Stimulated activated CD8-positive, alpha-beta memory T cell treated with anti-CD3 and anti-CD28 coated beads, Interleukin-4, amount 100 ng/mL, for 4 hours (primary cell): ENCODE results near the gene EPB41L4A.
"Not testable (repeated sequence)": the region's sequence is repeated elsewhere in the genome, so short reads cannot be mapped to it uniquely, and the experiment has no call there.

Source experiments
- DNase-seq, 2 donors: peaks; one replicate each; pipeline ENCODE4 v3.0.0-alpha.2; 2020; ENCODE audit warnings: low read depth in 2 of 2, low spot score in 1 of 2

EPB41L4A gene

GRCh38 chr5:112263469-112263868, 155.6 kb downstream of the EPB41L4A start:
- DNase-seq, result no peak

- DNase-seq, result no peak
Observed at GRCh38 chr5:112258571-112258970, 160.5 kb downstream of the EPB41L4A start.

DNA sequence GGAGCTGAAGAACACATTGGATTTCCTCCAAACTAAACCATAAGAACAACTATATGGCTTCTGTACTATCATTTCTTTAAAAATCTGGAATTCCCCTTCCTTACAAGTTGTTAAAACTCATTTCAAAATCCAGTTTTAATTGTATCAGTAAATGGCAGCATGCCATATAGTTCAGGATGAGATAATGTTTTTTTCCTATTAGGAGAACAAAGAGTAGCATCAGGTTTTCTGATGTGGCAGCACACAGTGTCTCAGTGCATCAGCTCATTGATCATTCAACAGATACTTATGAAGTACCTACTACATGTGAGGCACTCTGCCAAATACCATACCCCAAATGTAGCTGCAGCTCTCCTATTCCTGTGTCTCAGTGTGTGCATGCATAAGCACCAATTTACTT, 161.1 kb downstream of the EPB41L4A start:
- DNase-seq, result no peak

DNA sequence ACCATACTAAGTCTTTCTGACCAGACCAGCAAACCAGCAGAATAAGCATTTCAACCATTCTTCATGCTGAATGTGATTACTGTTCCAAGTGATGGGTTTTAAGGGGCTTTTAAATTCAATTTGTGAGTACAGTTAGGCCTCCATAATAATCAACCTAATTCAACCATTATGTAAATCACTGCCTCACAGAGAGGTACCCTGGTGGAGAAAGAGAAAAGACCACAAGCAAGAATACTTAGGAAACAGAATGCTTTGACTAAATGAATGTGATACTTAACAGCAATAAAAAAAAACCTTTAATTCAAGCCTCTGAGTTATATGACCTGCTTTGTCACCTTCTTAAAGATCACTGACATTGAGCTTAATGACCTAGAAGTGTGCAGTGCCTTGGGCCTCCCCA, 162.1 kb downstream of the EPB41L4A start:
- DNase-seq, result no peak

DNA sequence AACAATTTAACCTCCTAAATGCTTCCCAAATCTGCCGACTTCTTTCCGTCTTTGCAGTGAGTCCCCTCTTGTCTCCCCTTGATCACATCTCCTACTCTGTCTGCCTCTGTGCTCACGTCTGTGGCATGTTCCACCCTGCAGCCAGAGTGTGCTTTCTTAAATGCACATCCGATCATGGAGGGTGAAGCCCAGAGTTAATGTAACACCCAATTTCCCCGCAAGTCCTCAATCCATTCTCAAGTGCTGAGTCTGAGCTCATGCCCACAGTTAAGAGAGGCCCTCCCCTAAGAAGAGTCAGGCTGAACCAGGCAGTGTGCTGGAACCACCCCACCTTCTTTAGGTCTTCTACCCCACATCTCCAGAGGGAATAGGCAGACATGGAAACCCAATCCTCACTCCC, 164.8 kb downstream of the EPB41L4A start:
- DNase-seq, result no peak

- DNase-seq, result no peak
Observed at GRCh38 chr5:112253478-112254250, 165.4 kb downstream of the EPB41L4A start.

DNA sequence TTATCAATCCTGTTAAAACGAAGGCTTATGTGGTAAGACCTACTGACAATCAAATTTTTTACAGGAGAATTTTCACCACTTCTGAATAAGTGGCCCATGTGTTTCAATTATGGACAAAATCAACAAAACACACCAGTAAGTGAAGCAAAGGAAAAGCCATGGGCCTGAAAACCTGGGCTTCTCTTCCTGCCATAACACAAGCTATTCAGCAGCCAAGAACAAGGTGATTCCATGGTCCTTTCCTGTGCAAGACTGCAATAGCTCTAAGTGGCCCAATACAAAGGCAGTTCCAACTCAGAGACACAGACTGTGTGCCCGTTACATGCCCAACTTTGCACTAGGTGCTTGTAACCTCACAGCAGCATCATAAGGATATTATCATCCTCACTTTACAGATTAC, 168.5 kb downstream of the EPB41L4A start:
- DNase-seq, result no peak

- no peak for DNase-seq
Observed at GRCh38 chr5:112248623-112249022, 170.5 kb downstream of the EPB41L4A start.

- no peak for DNase-seq
Observed at GRCh38 chr5:112247960-112248359, 171.1 kb downstream of the EPB41L4A start.

GRCh38 chr5:112245656-112246055, 173.4 kb downstream of the EPB41L4A start:
- DNase-seq, result no peak

- no peak for DNase-seq
Observed at GRCh38 chr5:112239996-112240395, 179.1 kb downstream of the EPB41L4A start.

- no peak for DNase-seq
Observed at GRCh38 chr5:112238473-112238872, 180.6 kb downstream of the EPB41L4A start.

DNA sequence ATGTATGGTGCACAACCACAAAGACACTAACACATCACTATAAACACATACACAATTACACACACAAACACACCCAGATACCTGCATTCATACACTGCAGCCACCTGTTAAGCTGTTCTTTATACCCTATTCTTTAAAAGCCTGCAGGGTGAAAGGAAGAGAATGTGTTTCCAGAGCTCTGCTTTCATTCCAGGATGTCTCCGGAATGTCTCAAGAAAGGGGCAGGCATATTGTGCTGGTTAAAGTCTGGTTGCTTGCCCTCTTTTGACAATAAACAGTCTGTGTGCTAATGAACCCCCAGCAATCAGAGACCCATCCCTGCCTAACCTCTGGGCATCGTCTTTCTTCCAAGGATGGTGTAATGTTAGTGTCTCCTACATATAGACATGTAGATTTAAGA, 181.6 kb downstream of the EPB41L4A start:
- no peak for DNase-seq

- no peak for DNase-seq
Observed at GRCh38 chr5:112234000-112234399, 185.1 kb downstream of the EPB41L4A start.

GRCh38 chr5:112232667-112233066, 186.4 kb downstream of the EPB41L4A start:
- DNase-seq, result no peak

GRCh38 chr5:112230606-112231005, 188.5 kb downstream of the EPB41L4A start:
- DNase-seq, result no peak

DNA sequence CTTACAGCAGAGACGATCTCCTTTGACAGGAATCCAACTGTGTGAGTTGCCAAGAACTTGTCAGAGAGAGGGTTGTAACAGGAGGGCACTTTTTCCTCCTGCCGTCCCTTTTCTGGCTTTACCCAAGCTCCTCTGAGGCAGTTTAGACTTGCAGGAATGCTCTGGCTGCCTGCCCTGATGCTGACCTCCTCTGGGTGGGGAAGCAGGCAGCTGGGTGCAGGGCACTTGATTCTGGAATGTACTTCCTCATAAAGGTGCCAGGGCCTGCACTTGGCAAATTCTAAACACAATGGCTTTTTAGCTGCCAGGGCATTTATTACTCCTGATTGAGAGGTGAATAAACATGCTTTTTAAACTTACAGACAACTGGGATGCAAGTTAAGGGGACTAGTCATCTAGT, 190.4 kb downstream of the EPB41L4A start:
- no peak for DNase-seq

DNA sequence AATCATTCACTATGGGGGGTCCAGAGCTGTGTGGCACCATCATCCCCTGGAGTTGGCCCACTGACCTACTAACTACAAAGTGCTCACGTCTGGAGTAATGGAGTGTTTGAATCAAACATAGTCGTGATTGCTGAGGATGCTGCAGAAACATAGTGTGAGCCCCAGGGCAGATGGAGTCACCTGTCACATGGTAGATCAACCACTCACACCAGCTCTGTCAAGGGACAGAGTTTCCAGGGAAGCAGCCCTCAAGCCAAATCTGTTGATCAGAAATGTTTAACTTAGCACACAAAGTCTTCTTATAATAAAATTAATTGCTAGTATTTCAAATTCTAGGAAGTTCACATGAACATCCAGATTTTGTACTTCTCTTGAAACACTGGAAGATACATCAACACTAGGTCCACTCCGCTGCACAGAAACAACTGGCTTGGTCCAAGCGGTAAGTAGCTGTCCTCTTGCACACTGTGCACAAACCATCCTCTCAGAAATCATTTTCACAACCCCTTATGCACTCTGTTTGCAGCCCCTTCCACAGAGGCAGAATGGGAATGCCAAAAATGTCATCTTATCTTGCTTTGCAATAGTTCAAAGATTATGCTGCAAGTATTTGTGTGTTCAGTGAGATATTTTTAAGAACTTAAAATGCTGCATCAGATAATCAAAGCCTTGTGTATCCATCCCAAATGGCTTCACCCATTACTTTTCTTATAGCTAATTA, 191.0 kb downstream of the EPB41L4A start:
- no peak for DNase-seq

- no peak for DNase-seq
Observed at GRCh38 chr5:112226215-112226614, 192.9 kb downstream of the EPB41L4A start.

DNA sequence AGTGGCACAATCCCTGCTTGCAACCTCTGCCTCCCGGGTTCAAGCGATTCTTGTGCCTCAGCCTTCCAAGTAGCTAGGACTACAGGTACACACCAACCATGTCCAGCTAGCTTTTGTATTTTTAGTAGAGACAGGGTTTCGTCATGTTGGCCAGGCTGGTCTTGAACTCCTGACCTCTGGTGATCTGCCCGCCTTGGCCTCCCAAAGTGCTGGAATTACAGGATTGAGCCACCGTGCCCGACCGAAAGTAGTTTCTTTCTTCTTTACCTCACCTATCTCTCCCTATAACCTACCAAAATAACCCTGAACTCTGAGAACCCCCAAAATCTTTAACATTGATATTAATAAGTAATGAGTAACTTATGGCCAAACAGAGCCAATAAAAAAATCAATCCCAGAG, 196.1 kb downstream of the EPB41L4A start:
- not testable (repeated sequence) for DNase-seq

DNA sequence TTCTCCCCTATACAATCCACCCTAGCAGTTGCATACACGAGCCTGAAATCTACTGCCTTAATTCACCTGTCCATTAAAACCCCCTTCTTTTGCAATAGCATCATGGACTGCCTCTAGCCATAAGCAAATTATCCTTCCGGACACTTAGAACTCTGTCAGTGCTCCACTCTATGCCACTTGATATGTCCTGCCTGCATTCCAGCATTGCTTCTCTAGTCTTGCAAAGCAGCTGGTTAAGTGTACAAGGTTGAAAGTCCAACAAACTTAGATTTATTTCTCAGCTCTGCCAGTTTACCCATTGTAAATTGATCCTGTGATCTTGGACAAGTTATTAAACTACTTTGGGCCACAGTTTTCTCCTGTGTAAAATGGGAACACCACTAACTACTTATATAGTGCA, 197.9 kb downstream of the EPB41L4A start:
- no peak for DNase-seq

- no peak for DNase-seq
Observed at GRCh38 chr5:112219000-112219399, 200.1 kb downstream of the EPB41L4A start.
